ENCODE results near the gene STK32A. TPM values are rescaled to one million over a fixed set of nuclear protein-coding genes. Genes with fewer than 3 reads are reported as not detected.

STK32A gene
- total and polyA plus RNA-seq, 4 donors = 0.03 to 0.17 (median 0.09) TPM

DNA sequence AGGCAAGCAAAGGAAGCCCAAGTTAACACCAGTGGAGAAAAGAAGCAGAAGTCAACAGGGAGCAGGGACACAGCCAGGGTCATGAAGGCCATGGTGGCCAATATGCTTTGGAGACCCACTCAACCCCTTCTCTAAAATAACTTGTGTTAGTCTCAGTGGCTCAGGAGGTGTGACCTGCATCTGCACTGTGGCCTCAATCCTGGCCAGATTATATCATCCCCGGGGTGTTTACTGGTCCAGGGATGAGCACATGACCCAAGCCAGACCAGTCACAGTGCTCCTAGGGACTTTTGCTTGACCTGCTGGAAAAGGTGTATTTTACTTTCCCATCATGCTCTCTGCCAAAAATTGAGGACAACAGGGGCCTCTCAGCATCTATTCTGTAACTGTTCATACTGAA is 169.9 kb downstream of the STK32A start:
- Histone ChIP-seq H3K36me3 (ENCODE audit: control insufficient read depth in 4 of 4, insufficient read depth in 3 of 4, low read depth in 1 of 4, low read length in 3 of 4) (no peaks in the 10 kb centered on the region), H3K27ac (ENCODE audit: low read depth in 1 of 2, low read length in 2 of 2) (no peak overlapping the region), H3K9me3 (ENCODE audit: control insufficient read depth in 4 of 4, low read length in 3 of 4) (no peaks in the 10 kb centered on the region), H3K9ac (ENCODE audit: low read depth in 1 of 2, low read length in 2 of 2) (no peak overlapping the region), H3K4me1 (ENCODE audit: control insufficient read depth in 4 of 4, insufficient read depth in 4 of 4, low read length in 3 of 4) (no peaks in the 10 kb centered on the region), H3K27me3 (ENCODE audit: control insufficient read depth in 4 of 4, insufficient read depth in 4 of 4, low read length in 3 of 4) (no peaks in the 10 kb centered on the region), H3K4me3 (ENCODE audit: low read depth in 1 of 3, low read length in 3 of 3) (no peak overlapping the region)
- DNase-seq (ENCODE audit: low spot score) = no peak
- WGBS = 86% methylated on average over 1 of the region's 1 CpG
- TF ChIP-seq, protein P1, sequence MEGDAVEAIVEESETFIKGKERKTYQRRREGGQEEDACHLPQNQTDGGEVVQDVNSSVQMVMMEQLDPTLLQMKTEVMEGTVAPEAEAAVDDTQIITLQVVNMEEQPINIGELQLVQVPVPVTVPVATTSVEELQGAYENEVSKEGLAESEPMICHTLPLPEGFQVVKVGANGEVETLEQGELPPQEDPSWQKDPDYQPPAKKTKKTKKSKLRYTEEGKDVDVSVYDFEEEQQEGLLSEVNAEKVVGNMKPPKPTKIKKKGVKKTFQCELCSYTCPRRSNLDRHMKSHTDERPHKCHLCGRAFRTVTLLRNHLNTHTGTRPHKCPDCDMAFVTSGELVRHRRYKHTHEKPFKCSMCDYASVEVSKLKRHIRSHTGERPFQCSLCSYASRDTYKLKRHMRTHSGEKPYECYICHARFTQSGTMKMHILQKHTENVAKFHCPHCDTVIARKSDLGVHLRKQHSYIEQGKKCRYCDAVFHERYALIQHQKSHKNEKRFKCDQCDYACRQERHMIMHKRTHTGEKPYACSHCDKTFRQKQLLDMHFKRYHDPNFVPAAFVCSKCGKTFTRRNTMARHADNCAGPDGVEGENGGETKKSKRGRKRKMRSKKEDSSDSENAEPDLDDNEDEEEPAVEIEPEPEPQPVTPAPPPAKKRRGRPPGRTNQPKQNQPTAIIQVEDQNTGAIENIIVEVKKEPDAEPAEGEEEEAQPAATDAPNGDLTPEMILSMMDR (IDR thresholded peaks at IDR 0.05; ENCODE audit: low read depth, low read length, missing input control) = no peak
- TF ChIP-seq, protein P2, sequence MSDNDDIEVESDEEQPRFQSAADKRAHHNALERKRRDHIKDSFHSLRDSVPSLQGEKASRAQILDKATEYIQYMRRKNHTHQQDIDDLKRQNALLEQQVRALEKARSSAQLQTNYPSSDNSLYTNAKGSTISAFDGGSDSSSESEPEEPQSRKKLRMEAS (IDR thresholded peaks at IDR 0.05) = no peak
- no peak for TF ChIP-seq HNF4A (conservative IDR thresholded peaks at IDR 0.05)
- TF ChIP-seq NR2F2 (IDR thresholded peaks at IDR 0.05) = no peak
- TF ChIP-seq FOXA2 (IDR thresholded peaks at IDR 0.05) = no peak
- TF ChIP-seq SP1 (IDR thresholded peaks at IDR 0.05) = no peak
- no peak for TF ChIP-seq TAF1 (conservative IDR thresholded peaks at IDR 0.05)
- TF ChIP-seq JUND (IDR thresholded peaks at IDR 0.05) = no peak
- TF ChIP-seq, protein P3, sequence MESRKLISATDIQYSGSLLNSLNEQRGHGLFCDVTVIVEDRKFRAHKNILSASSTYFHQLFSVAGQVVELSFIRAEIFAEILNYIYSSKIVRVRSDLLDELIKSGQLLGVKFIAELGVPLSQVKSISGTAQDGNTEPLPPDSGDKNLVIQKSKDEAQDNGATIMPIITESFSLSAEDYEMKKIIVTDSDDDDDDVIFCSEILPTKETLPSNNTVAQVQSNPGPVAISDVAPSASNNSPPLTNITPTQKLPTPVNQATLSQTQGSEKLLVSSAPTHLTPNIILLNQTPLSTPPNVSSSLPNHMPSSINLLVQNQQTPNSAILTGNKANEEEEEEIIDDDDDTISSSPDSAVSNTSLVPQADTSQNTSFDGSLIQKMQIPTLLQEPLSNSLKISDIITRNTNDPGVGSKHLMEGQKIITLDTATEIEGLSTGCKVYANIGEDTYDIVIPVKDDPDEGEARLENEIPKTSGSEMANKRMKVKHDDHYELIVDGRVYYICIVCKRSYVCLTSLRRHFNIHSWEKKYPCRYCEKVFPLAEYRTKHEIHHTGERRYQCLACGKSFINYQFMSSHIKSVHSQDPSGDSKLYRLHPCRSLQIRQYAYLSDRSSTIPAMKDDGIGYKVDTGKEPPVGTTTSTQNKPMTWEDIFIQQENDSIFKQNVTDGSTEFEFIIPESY (IDR thresholded peaks at IDR 0.05) = no peak
- TF ChIP-seq RXRA (IDR thresholded peaks at IDR 0.05) = no peak
- no peak for TF ChIP-seq EGR1 (IDR thresholded peaks at IDR 0.05; ENCODE audit: low read depth in 2 of 2)

DNA sequence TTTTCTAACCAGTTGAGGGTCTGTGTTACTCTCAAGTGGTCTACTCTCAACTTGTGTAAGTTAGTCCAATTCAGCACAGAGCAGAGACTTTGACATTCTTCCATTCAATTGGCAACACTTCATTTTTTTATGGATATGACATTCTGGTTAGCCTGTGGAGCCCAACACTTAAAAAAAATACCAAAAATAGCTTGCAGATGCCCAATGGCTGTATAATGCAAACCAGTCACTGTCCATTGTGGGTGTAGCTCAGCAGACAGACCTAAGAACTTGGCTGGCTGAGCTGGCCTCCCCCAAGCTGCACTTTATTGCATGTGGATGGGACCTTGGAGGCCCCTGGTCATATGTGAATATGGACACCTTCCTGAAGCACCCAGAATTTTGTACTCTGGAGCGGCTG is 171.8 kb downstream of the STK32A start:
- Histone ChIP-seq H3K27ac (ENCODE audit: low read depth in 1 of 2, low read length in 2 of 2) (no peak overlapping the region), H3K4me3 (ENCODE audit: low read depth in 1 of 3, low read length in 3 of 3) (no peak overlapping the region), H3K9me3 (ENCODE audit: control insufficient read depth in 4 of 4, low read length in 3 of 4) (no peaks in the 10 kb centered on the region), H3K36me3 (ENCODE audit: control insufficient read depth in 4 of 4, insufficient read depth in 3 of 4, low read depth in 1 of 4, low read length in 3 of 4) (no peaks in the 10 kb centered on the region), H3K4me1 (ENCODE audit: control insufficient read depth in 4 of 4, insufficient read depth in 4 of 4, low read length in 3 of 4) (no peaks in the 10 kb centered on the region), H3K9ac (ENCODE audit: low read depth in 1 of 2, low read length in 2 of 2) (no peak overlapping the region), H3K27me3 (ENCODE audit: control insufficient read depth in 4 of 4, insufficient read depth in 4 of 4, low read length in 3 of 4) (no peaks in the 10 kb centered on the region)
- DNase-seq (ENCODE audit: low spot score) = no peak
- no peak for TF ChIP-seq HNF4A (conservative IDR thresholded peaks at IDR 0.05)
- TF ChIP-seq FOXA1 (IDR thresholded peaks at IDR 0.05) = no peak
- TF ChIP-seq RXRA (IDR thresholded peaks at IDR 0.05) = no peak
- TF ChIP-seq, protein P3 (IDR thresholded peaks at IDR 0.05) = no peak
- TF ChIP-seq JUND (IDR thresholded peaks at IDR 0.05) = no peak
- no peak for TF ChIP-seq GABPA (IDR thresholded peaks at IDR 0.05 in 1 of 2, conservative IDR thresholded peaks at IDR 0.05 in 1 of 2)
- no peak for TF ChIP-seq NR2F2 (IDR thresholded peaks at IDR 0.05)
- no peak for TF ChIP-seq RAD21 (IDR thresholded peaks at IDR 0.05)
- TF ChIP-seq YY1 (IDR thresholded peaks at IDR 0.05) = no peak
- TF ChIP-seq, protein P4, sequence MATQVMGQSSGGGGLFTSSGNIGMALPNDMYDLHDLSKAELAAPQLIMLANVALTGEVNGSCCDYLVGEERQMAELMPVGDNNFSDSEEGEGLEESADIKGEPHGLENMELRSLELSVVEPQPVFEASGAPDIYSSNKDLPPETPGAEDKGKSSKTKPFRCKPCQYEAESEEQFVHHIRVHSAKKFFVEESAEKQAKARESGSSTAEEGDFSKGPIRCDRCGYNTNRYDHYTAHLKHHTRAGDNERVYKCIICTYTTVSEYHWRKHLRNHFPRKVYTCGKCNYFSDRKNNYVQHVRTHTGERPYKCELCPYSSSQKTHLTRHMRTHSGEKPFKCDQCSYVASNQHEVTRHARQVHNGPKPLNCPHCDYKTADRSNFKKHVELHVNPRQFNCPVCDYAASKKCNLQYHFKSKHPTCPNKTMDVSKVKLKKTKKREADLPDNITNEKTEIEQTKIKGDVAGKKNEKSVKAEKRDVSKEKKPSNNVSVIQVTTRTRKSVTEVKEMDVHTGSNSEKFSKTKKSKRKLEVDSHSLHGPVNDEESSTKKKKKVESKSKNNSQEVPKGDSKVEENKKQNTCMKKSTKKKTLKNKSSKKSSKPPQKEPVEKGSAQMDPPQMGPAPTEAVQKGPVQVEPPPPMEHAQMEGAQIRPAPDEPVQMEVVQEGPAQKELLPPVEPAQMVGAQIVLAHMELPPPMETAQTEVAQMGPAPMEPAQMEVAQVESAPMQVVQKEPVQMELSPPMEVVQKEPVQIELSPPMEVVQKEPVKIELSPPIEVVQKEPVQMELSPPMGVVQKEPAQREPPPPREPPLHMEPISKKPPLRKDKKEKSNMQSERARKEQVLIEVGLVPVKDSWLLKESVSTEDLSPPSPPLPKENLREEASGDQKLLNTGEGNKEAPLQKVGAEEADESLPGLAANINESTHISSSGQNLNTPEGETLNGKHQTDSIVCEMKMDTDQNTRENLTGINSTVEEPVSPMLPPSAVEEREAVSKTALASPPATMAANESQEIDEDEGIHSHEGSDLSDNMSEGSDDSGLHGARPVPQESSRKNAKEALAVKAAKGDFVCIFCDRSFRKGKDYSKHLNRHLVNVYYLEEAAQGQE (IDR thresholded peaks at IDR 0.05) = no peak
- TF ChIP-seq HNF4G (IDR thresholded peaks at IDR 0.05) = no peak
- no peak for TF ChIP-seq TAF1 (conservative IDR thresholded peaks at IDR 0.05)
- no peak for TF ChIP-seq EGR1 (IDR thresholded peaks at IDR 0.05; ENCODE audit: low read depth in 2 of 2)
- TF ChIP-seq, protein P2 (IDR thresholded peaks at IDR 0.05) = no peak
- TF ChIP-seq, protein P5, sequence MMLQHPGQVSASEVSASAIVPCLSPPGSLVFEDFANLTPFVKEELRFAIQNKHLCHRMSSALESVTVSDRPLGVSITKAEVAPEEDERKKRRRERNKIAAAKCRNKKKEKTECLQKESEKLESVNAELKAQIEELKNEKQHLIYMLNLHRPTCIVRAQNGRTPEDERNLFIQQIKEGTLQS (IDR thresholded peaks at IDR 0.05) = no peak
- no peak for TF ChIP-seq FOXA2 (IDR thresholded peaks at IDR 0.05)
- TF ChIP-seq, protein P1 (IDR thresholded peaks at IDR 0.05; ENCODE audit: low read depth, low read length, missing input control) = no peak
- TF ChIP-seq SP1 (IDR thresholded peaks at IDR 0.05) = no peak
- WGBS = 87% methylated on average over 1 of the region's 1 CpG

Data from liver (tissue), 9 donors.